HepG2 (cell line): Measurements from ENCODE around the gene FAM174A. TPM values are rescaled to one million over a fixed set of nuclear protein-coding genes. Genes with fewer than 3 reads are reported as not detected.
"Not testable (repeated sequence)": the region's sequence is repeated elsewhere in the genome, so short reads cannot be mapped to it uniquely, and the experiment has no call there.

Experiments used
- ATAC-seq: fragments of 200-7000 bp; cut with Tn5 transposase; 3 replicates; pipeline ENCODE4 v1.9.1; 2020; ENCODE audit warnings: mild to moderate bottlenecking, moderate library complexity
- BruUV-seq: library from RNA; stranded (reverse); fragments of 400-500 nt; replicated peaks from 2 replicates; lab custom pipeline; 2021; lab: Mats Ljungman, UMichigan
- CTCF ChIA-PET: fragments of 300-600 bp; formaldehyde crosslinking; extraction: SDS; loops from one replicate; lab custom pipeline; 2021; ENCODE audit warnings: low total read pairs, inconsistent platforms, low intra/inter-chr PET ratio; lab: Yijun Ruan, JAX
- POLR2A ChIA-PET: fragments of 350-600 bp; sonication (Branson Sonifier 250); formaldehyde crosslinking; loops from one replicate; lab custom pipeline; 2020; ENCODE audit warnings: antibody characterized with exemption, inconsistent platforms; lab: Yijun Ruan, JAX
- DNase-seq: peaks from one replicate; pipeline ENCODE4 v3.0.0-alpha.2; 2015; ENCODE audit warnings: low spot score
- FAIRE-seq: peaks from 3 replicates; lab custom pipeline; 2011; peaks lifted over from hg19 to GRCh38; lab: Jason Lieb, UNC
- H2AFZ ChIP-seq: one replicate; pipeline ENCODE4 v1.6.1; 2011; ENCODE audit warnings: low read length, inconsistent platforms
- H3K27ac ChIP-seq: fragments of 300-600 bp; 3 replicates; pipeline ENCODE4 v1.8.0; 2011; ENCODE audit warnings: mixed run types, mild to moderate bottlenecking, mixed read lengths, low read length, inconsistent platforms; ENCODE audit not compliant: insufficient read depth; ENCODE audit errors: extremely low read length
- H3K27me3 ChIP-seq, 2 experiments: fragments of 200-600 bp in 1 of 2; 2 replicates in 1 of 2; 3 replicates in 1 of 2; pipeline versions ENCODE4 v1.6.0 to v1.8.0; 2011; ENCODE audit warnings: low read length in 2 of 2, mild to moderate bottlenecking in 2 of 2, moderate library complexity in 2 of 2, inconsistent platforms in 1 of 2; ENCODE audit not compliant: insufficient read depth in 2 of 2, control insufficient read depth in 1 of 2
- H3K36me3 ChIP-seq, 2 experiments: fragments of 200-600 bp in 1 of 2; replicated peaks in 1 of 2; 2 replicates in 1 of 2; 3 replicates in 1 of 2; pipeline versions ENCODE4 v1.5.1 to v1.8.0; 2011; ENCODE audit warnings: low read length in 2 of 2, inconsistent platforms in 1 of 2; ENCODE audit not compliant: insufficient read depth in 2 of 2, control insufficient read depth in 1 of 2
- H3K4me1 ChIP-seq: 2 replicates; pipeline ENCODE4 v1.5.1; 2012; ENCODE audit warnings: low read length, inconsistent platforms; ENCODE audit not compliant: insufficient read depth
- H3K4me2 ChIP-seq: 2 replicates; pipeline ENCODE4 v1.6.0; 2011; ENCODE audit warnings: low read depth, low read length, inconsistent platforms
- H3K4me3 ChIP-seq, 3 experiments: fragments of 200-600 bp in 1 of 3; sonication (generic), shearing (Covaris generic) in 1 of 3; replicated peaks in 1 of 3; 2 replicates each; pipeline ENCODE4 v1.5.1; 2011 to 2016; ENCODE audit warnings: low read length in 3 of 3, inconsistent platforms in 2 of 3, low read depth in 2 of 3, mild to moderate bottlenecking in 2 of 3, control low read depth in 1 of 3, mixed read lengths in 1 of 3; ENCODE audit not compliant: insufficient read depth in 1 of 3
- H3K79me2 ChIP-seq: one replicate; pipeline ENCODE4 v1.6.1; 2011; ENCODE audit warnings: low read length, inconsistent platforms; ENCODE audit not compliant: insufficient read depth
- H3K9ac ChIP-seq: 2 replicates; pipeline ENCODE4 v1.6.0; 2011; ENCODE audit warnings: mild to moderate bottlenecking, low read depth, low read length, inconsistent platforms; ENCODE audit not compliant: insufficient read depth
- H3K9me3 ChIP-seq: 2 replicates; pipeline ENCODE4 v1.5.1; 2012; ENCODE audit warnings: mild to moderate bottlenecking, low read length
- H4K20me1 ChIP-seq: 2 replicates; pipeline ENCODE4 v1.6.0; 2011; ENCODE audit warnings: inconsistent platforms, mild to moderate bottlenecking, low read length, moderate library complexity; ENCODE audit not compliant: insufficient read depth
- MAFK ChIP-seq, 2 experiments: IDR thresholded peaks in 1 of 2; conservative IDR thresholded peaks in 1 of 2; 2 replicates each; pipeline ENCODE4 v1.6.1; 2011; ENCODE audit warnings: improper control_type of control experiment in 2 of 2, low read length in 2 of 2
- MYC ChIP-seq: sonication (generic); formaldehyde crosslinking; IDR thresholded peaks from 2 replicates; pipeline ENCODE4 v1.9.0; 2021; ENCODE audit warnings: missing genetic modification reagents, borderline replicate concordance
- POGK ChIP-seq: sonication (generic); formaldehyde crosslinking; conservative IDR thresholded peaks from 2 replicates; pipeline ENCODE4 v1.8.0; 2022; ENCODE audit warnings: mild to moderate bottlenecking, moderate library complexity, missing genetic modification reagents
- PREB ChIP-seq: sonication (generic); formaldehyde crosslinking; IDR thresholded peaks from 2 replicates; pipeline ENCODE4 v1.4.0; 2020; ENCODE audit warnings: missing genetic modification reagents
- RNF2 ChIP-seq: fragments of 450-650 bp; conservative IDR thresholded peaks from 2 replicates; pipeline ENCODE4 v1.6.1; 2016; ENCODE audit warnings: low read depth
- ZBTB38 ChIP-seq: sonication (generic); formaldehyde crosslinking; IDR thresholded peaks from 2 replicates; pipeline ENCODE4 v1.5.1; 2020; ENCODE audit warnings: mild to moderate bottlenecking, missing genetic modification reagents
- ZNF501 ChIP-seq: sonication (generic); formaldehyde crosslinking; IDR thresholded peaks from 2 replicates; pipeline ENCODE4 v1.5.1; 2020; ENCODE audit warnings: mild to moderate bottlenecking, moderate library complexity, missing genetic modification reagents
- ZNF761 ChIP-seq: sonication (generic); formaldehyde crosslinking; conservative IDR thresholded peaks from 2 replicates; pipeline ENCODE4 v1.4.0; 2020; ENCODE audit warnings: mild to moderate bottlenecking, missing genetic modification reagents
- ZNF883 ChIP-seq: sonication (generic); formaldehyde crosslinking; IDR thresholded peaks from 2 replicates; pipeline ENCODE4 v1.5.1; 2020; ENCODE audit warnings: mild to moderate bottlenecking, missing genetic modification reagents; ENCODE audit errors: not compliant biosample characterization
- WGBS: methylation state at CpG from one replicate; pipeline ENCODE4 v1.1.6; 2017; ENCODE audit warnings: low lambda C conversion rate; 5-methylcytosine and 5-hydroxymethylcytosine counted together
- in situ Hi-C: cut with HindIII; loops from 2 replicates; pipeline ENCODE4 v1.10.0; 2017; ENCODE audit warnings: low pct_unique_long_range_greater_than_20kb; ENCODE audit not compliant: extremely low pct_ligation_motif_present
- intact Hi-C: fragments of 100-400 bp; cut with micrococcal nuclease; formaldehyde crosslinking; loops from one replicate; pipeline ENCODE4 v1.10.0; 2022; ENCODE audit not compliant: unreplicated experiment
- polyA plus RNA-seq, 8 experiments: library from polyadenylated mRNA; depleted of rRNA in 3 of 8; stranded (reverse) in 7 of 8; unstranded in 1 of 8; fragments of >200 nt; fragmentation: Illumina TruSeq in 4 of 8; extraction: Trizol in 4 of 8; gene quantifications; 2 replicates each; pipeline versions ENCODE4 v1.2.1 to v1.2.3, GENCODE V29; 2011 to 2016; ENCODE audit warnings: low read depth in 4 of 8, missing spikeins in 1 of 8, mixed read lengths in 1 of 8; ENCODE audit not compliant: insufficient read depth in 1 of 8
- total RNA-seq, 5 experiments: library from RNA; depleted of rRNA; stranded (reverse); fragments of >200 nt; fragmentation: Illumina TruSeq; extraction: Trizol; gene quantifications; 2 replicates each; pipeline ENCODE4 v1.2.3, GENCODE V29; 2016; ENCODE audit warnings: low read depth in 1 of 5

Gene FAM174A
- total and polyA plus RNA-seq, 2 of the 13 experiments (the other 11 are each of a cell fraction or from before 2014, with no cell fraction given): 6.8 to 7.8 TPM

- Histone ChIP-seq H3K27me3 (no peaks in the 10 kb centered on the region), H2AFZ (no peak overlapping the region), H3K27ac (no peak overlapping the region), H3K4me2 (no peak overlapping the region), H3K9me3 (no peaks in the 10 kb centered on the region), H3K36me3 (no peaks in the 10 kb centered on the region), H3K79me2 (no peaks in the 10 kb centered on the region), H3K4me3 (no peak overlapping the region), H3K4me1 (no peaks in the 10 kb centered on the region), H4K20me1 (no peaks in the 10 kb centered on the region), H3K9ac (no peak overlapping the region)
- intact Hi-C loops: no loop called here
- no peak for TF ChIP-seq ZNF883 (CRISPR knock-in tag)
- no peak for TF ChIP-seq RNF2
- no peak for TF ChIP-seq MYC (CRISPR knock-in tag)
- TF ChIP-seq ZNF501: no peak
- no peak for TF ChIP-seq POGK (CRISPR knock-in tag)
- TF ChIP-seq ZBTB38: no peak
- TF ChIP-seq PREB (CRISPR knock-in tag): no peak
- no peak for TF ChIP-seq MAFK (conservative IDR thresholded peaks at IDR 0.05 in 1 of 2, IDR thresholded peaks at IDR 0.05 in 1 of 2; ENCODE audit: low read length in 2 of 2)
- no peak for TF ChIP-seq ZNF761 (CRISPR knock-in tag)
- 0% methylated on average over 2 of the region's 2 CpGs for WGBS
- no TSS peak for BruUV-seq
- DNase-seq (no peak), ATAC-seq (no peak), FAIRE-seq (no peak)
- POLR2A ChIA-PET: no interaction called here
- in situ Hi-C loops: no loop called here
- CTCF ChIA-PET: no interaction called here
Measured at GRCh38 chr5:100603141-100603540, 68.0 kb downstream of the FAM174A start.

GRCh38 chr5:100604021-100604420 is 68.8 kb downstream of the FAM174A start:
- POLR2A ChIA-PET, H2AFZ ChIP-seq, intact Hi-C loops, H3K79me2 ChIP-seq, H3K9me3 ChIP-seq, DNase-seq, FAIRE-seq, H4K20me1 ChIP-seq, H3K9ac ChIP-seq, H3K4me1 ChIP-seq, H3K27ac ChIP-seq, BruUV-seq, in situ Hi-C loops, H3K27me3 ChIP-seq, H3K36me3 ChIP-seq, ATAC-seq, CTCF ChIA-PET, H3K4me3 ChIP-seq, H3K4me2 ChIP-seq: not testable (repeated sequence)
- 0% methylated on average over 1 of the region's 1 CpG for WGBS
